HG03442 (cell line): ENCODE measurements around the gene WDR62.

ENCODE experiments used
- ATAC-seq: cut with Tn5 transposase; IDR thresholded peaks from one replicate; pipeline ENCODE4 v1.9.1; 2021; ENCODE audit warnings: mild to moderate bottlenecking, moderate library complexity; ENCODE audit not compliant: unreplicated experiment

The WDR62 gene

DNA sequence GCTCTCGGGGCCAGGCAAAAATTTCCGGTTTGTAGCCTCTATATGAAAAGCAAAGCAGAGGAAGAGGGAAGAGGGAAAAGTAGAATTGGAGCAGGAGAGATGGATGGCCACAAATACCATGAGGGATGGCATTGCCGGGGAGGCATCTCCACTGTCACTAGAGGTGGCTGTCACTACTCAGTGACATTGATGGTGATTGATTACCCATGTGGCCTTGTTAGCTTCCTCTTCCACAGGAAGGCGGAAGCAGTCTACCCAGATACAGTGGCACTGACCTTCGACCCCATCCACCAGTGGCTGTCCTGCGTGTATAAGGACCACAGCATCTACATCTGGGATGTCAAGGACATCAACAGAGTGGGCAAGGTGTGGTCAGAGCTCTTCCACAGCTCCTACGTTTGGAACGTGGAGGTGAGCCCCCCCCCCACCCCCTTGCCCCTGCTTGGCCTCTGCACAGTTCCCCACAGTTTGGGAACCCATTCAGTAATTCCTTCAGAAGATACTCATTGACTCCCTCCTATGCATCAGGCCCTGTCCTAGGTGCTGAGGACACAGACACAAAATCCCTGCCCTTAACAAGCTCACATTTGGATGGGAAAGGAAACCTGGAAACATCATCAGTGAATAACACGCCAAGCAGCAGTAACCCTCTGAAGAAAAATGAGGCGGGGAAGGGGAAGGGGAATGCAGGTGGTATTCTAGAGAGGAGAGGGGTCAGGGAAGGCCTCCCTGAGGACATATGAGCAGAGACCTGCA is 18.6 kb downstream of the WDR62 start:
- ATAC-seq: no peak

DNA sequence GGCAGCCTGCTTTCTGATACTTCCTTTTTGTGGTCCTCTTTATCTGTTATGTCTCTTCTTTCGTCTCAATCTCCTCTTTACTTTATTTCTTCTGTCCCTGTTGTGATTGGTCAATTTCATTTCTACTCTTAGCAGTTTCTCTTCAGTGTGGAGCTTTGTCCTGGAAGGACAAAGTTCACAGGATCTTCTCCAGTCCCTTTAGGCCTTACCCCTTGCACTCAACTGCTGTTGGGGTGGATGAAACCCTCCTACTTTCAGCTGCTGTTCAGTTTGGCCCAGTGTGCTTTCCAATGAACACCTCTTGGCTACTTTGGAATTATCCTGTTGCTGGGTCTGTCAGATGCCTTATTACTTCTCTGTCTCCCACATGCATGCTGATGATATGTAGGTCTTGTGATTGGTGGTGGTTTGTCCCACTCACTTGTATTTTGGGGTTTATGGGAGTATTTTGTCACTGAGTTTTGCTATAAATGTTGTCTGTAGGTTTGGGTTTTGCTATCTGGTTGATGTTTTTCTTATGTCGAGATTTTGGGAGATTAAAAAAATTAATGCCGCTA is 24.8 kb downstream of the WDR62 start:
- ATAC-seq: no peak

DNA sequence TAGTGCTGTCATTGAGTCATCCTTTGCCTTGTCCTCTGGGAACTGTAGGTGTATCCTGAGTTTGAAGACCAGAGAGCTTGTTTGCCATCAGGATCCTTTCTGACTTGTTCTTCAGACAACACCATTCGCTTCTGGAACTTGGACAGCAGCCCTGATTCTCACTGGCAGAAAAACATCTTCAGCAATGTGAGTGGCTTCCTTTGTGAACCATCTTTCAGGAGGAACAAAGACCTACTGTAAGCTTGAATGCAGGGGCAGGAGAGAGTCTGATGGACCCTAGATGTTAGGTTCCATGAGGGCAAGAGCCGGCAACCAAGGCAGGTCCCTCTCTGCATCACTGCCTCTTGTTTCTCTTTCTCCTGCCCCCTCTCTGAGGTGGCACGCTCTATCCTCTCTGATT is 26.7 kb downstream of the WDR62 start:
- ATAC-seq: no peak

DNA sequence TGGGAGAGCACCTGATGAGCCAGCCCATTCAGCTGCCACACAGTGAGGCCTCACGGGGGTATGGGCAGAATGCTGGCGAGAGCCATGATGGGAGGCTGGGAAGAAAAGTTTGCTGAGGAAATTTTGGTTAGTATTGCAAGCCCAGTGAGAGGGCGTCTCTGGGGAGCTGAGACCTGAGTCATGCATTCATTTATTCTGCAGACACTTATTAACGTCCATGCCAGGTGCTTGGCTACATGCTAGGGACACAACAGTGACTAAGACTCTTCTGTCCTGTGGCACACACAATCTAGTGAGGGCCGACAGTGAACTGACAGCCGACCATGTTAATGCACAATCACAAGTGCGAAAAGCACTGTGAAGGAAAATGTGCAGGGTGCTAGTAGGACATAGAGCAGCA is 27.2 kb downstream of the WDR62 start:
- ATAC-seq: no peak

DNA sequence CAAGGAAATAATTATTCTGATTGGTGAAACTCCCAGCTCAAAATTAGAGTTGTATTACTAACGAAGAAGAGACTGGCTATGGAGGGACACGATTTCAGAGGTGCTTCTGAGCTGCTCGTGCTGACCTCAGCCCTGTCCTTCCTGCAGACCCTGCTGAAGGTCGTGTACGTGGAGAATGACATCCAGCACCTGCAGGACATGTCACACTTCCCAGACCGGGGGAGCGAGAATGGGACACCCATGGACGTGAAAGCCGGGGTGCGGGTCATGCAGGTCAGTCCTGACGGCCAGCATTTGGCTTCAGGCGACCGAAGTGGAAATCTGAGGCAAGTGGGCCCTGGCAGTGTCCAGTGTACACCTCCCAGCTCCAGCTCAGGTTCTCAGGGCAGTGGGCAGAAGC is 28.2 kb downstream of the WDR62 start:
- ATAC-seq: no peak

DNA sequence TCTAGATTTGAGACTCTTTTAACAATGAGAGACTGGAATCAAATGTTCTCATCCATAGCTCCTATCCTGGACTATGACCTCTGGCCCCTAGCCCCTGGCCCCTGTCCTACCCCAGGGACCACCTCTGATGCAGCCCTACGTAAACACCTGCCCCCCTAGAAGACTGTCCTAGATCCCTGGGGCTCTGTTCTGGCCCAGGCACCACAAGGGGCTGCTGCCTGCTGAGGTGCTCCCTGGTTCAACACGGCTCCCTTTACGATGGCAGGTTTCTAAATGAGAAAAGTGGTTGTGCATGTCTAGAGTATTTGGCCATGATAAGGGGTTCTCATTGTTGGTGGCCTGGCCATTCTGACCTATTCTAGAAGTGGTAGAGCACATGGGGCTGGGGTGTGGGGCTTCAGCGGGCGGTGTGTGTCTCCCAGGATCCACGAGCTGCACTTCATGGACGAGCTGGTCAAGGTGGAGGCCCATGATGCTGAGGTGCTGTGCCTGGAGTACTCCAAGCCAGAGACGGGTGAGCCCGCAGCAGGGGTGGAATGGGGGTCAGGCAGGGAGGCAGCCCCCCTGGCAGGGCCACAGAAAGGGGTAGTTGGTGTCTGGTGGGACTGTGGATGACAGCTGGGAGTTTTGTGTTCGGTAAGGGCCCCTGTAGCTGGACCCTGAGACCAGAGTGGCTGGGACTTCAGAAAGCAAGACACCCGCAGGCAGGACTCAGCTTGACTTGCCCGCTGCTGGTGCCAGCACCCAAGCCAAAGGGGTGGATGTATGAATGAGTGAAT is 29.7 kb downstream of the WDR62 start:
- ATAC-seq: no peak

DNA sequence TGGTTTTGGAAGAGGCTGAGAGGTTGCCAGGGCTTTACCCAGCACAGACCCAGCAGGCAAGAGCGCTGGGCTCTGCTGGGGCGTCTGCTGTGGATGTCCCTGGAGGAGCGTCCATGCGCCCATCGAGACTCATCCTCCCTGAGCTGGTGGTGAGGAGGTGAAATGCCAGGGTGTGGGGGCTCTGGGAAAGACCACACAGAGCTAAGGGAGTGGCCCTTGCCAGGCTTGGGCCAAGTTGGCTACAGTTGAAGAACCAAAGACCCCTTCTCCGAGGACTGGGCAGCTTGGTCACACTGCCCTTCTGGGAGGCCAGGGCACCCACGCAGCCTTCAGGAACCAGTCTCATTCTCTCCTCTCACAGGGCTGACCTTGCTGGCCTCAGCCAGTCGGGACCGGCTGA is 31.6 kb downstream of the WDR62 start:
- ATAC-seq: no peak

DNA sequence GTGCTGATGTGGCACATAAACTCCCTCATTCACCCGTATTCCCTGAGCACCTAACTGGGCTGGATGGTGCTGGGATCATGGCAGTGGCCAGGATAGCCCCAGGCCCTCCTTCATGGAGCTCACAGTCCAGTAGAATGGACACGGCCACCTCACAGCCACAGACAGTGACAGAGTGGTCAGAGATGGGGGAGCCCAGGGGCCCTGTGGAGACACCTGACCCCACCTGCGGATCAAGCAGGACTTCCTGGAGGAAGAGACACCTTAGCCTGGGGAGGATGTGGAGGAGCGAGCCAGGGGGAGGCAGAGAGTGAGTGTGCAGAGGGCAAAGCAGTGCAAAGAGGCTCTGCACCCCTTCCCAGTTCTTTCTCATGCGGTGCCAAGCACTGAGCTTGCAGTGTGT is 35.1 kb downstream of the WDR62 start:
- no peak for ATAC-seq

DNA sequence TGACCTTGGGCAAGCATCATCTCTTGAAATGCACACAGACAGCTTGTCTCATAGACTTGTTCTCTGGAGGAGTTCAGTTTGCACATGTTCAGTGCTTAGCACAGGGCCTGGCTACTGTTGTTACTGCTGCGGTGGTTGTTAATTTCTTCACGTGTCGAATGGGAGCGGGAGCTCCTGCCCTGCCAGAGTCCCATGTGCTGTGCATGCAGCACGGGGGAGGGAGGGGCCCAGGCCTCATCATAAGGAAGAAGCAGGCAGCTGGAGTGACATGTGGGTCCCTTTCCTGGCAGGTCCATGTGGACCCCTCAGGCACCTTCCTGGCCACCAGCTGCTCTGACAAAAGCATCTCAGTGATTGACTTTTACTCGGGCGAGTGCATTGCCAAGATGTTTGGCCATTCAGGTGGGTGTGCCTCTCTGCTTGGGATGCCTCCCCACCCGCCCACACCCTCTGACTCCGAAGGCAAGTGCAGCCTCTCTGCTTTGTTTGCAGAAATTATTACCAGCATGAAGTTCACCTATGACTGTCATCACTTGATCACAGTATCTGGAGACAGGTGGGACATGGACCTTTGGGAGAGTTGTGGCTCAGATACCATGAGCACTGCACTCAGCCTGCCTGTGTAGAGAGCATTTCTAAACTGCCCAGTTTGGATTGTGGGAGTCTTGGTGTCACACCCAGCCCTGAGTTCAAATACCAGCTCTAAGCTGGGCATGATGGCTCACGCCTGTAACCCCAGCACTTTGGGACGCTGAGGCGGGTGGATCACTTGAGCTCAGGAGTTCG is 36.4 kb downstream of the WDR62 start:
- ATAC-seq: no peak

DNA sequence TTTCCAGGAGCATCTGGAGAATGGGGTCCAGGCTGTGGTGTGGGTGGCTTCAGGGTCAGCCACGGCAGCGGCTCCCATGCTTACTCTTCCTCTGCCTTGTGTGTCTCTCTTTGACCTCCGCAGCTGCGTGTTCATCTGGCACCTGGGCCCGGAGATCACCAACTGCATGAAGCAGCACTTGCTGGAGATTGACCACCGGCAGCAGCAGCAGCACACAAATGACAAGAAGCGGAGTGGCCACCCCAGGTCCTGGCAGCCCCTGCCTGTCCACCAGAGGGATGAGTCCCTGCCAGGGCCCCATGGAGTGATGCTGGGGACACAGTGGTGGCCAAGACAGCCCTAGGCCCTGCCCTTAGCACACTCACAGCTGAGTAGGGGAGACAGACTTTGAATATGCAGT is 37.9 kb downstream of the WDR62 start:
- ATAC-seq: no peak

DNA sequence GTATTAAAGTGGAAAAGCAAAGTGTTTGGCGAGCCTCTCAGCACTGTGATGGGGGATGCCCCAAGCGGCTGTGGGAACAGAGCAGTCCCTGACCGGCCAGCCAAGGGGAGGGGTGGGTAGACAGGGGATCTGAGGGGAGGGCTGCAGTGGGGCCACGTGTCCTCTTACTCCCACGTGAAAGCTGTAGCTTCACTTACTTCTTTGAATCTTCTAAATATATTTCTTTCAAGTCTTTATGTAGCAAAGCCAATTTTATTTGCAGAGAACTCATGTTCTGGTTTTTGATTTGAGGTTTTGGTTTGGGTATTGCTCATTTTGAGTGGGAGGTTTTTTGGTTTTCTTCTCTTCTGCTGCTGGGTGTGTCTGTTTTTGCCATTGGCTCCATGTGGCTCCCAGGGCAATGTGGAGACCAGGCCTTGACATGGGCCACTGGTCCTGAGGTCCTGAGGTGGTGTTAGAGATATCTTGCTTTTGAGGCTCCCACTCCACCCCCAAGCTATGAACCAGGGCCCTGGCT is 38.5 kb downstream of the WDR62 start:
- ATAC-seq: peak; percentile 54

DNA sequence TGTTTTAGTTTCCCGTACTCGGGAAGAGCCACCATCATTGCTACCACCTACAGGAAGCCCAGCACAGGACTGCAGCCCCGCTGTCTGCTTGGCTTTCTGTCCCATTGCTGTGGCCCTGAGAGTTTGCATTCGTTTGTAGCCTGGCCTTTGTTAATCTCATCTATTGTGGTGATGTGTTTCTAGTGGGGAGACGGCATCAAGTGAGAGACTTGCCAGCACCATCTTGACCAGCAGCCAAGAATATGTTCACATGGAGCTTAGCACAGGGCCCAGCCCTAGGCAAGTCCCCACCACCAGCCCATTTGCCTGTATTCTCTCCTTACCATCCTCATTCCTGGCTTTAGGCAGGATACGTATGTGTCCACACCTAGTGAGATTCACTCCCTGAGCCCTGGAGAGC is 39.0 kb downstream of the WDR62 start:
- no peak for ATAC-seq

DNA sequence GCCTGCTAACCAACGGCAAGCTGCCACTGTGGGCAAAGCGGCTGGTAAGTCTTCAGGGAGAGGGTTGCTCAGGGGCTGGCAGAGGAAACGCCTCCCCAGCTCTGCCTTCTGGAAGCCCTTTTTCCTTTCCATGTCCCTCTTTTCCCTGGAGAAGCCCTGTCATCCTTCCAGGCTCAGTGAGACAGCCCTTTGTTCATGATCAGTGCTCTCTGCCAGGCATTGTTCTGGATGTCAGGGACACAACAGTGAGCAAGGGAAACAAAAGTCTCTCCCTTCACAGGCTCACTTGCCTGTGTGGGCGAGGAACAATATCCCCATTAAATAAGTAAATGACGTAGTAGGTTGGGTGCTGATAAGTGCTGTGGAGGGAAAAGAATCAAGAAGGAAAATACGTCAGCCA is 42.3 kb downstream of the WDR62 start:
- no peak for ATAC-seq

DNA sequence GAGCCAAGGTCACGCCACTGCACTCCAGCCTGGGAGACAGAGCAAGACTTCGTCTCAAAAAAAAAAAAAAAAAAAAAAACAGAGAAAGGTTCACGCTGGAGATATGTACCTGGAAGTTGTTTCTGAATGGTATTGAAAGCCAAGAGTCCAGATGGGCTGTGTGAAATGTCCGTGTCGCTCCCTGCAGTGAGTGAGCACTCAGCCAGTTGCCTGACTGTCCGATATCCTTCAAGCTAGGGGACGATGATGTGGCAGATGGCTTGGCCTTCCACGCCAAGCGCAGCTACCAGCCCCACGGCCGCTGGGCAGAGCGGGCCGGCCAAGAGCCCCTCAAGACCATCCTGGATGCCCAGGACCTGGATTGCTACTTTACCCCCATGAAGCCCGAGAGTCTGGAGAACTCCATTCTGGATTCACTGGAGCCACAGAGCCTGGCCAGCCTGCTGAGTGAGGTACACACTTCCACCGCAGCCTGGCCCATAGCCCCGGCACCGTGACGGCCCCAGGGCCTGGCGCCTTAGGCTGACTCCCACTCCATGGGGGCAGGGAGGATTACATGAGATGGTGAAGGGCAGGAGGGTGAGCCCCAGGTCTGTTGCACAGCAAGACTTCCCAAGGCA is 44.6 kb downstream of the WDR62 start:
- no peak for ATAC-seq

DNA sequence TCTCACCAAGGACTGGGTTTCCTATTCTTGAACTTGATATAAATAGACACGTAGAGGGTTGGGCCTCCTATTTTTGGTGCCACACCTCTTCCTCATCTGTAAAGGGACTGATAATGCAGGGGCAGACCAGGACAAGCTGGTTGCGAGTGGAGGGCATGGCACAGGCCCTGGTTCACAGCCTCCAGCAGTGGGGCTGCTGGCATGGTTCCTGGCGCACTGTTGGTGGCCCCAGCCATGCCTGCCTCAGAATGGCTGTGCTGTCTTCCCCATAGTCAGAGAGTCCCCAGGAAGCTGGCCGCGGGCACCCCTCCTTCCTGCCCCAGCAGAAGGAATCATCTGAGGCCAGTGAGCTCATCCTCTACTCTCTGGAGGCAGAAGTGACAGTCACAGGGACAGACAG is 45.8 kb downstream of the WDR62 start:
- no peak for ATAC-seq

DNA sequence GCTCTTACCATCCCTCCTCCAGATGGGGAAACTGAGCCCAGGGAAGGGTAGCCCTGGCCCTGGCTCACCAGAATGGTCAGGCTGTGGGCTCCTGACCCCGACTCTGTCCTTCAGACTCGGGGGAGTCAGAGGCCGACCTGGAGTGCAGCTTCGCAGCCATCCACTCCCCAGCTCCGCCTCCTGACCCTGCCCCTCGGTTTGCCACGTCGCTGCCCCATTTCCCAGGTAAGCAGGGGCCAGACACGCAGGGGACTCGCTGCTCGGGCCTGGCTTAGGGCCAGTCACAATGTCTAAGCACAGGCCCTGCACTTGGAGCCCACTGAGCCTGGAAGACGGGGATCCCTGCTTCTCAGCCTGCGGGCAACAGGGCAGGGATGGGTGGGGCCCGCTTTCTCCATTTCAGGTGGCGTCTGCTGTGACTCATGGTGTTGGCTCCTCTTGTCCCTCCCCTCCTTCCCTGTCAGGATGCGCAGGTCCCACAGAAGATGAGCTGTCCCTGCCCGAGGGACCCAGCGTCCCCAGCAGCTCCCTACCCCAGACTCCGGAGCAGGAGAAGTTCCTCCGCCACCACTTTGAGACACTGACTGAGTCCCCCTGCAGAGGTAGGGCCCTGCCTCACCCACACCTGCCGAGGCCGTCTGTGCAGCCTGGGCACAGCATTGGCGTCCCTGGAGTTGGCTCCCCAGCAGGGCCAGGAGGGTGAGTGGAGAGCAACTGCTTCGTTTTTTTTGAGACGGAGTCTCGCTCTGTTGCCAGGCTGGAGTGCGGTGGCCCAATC is 47.0 kb downstream of the WDR62 start:
- no peak for ATAC-seq

DNA sequence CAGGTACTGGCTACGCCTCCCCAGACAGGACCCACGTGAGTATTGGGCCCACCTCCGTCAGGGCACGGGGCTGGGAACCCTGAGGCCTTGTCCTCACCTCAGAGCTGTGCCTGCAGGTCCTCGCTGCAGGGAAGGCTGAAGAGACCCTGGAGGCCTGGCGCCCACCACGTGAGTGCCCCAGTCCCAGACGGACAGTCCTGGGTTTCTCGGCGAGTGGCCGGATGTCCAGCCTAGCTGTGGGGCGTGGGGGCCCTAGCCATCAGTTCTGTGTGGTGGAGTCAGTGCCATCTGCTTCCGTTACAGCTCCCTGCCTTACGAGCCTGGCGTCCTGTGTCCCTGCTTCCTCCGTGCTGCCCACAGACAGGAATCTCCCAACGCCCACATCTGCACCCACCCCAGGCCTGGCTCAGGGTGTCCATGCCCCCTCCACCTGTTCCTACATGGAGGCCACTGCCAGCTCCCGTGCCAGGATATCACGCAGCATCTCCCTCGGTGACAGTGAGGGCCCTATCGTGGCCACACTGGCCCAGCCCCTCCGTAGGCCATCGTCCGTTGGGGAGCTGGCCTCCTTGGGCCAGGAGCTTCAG is 48.4 kb downstream of the WDR62 start:
- no peak for ATAC-seq

DNA sequence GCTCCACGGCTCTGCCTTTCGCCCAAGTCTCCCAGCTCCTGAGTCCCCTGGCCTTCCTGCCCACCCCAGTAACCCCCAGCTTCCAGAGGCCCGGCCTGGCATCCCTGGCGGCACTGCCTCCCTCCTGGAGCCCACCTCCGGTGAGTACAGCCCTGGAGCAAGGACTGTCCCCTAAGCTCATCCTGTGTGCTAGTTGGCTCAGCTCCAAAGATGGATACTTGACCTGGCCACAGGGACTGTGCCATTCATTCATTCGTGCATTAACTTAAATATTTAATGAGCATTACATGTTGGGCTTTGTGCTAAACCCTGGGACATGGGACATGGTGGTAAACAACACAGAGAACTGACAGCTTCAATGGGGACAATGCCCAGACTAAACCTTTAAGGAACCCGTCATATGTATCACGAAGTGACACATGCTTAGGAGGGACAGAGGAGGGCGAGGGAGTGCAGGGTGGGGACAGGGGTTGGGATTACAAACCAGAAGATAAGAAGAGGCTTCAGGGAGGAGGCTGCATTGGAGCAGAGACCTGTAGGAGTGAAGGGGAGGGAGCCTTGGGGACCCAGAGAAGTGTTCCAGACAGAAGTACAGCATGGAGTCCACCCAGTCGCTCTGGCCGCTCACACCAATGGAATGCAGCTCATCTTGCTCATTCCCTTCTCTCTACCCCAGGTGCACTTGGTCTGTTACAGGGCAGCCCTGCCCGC is 49.3 kb downstream of the WDR62 start:
- no peak for ATAC-seq

DNA sequence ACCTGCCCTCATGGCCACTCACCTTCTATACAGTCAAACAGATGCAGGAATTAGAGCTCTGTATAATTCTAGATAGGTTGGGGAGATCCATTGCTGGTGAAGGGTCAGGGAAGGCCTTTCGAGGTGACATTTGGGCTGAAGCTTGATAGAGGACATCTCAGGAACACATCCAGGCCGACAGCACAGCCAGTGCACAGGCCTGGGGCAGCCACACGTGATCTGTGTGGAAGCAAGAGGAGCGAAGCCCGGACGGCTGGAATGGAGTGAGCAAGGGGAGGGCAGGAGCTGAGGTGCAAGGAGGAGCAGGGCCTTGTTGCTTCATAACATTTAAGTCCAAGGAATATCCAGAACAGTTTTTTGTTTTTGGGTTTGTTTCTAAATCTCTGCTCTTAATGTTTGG is 51.7 kb downstream of the WDR62 start:
- no peak for ATAC-seq
